Smooth muscle cell (in vitro differentiated cells): ENCODE data around the gene ITPR1. TPM values are rescaled to one million over a fixed set of nuclear protein-coding genes. Genes with fewer than 3 reads are reported as not detected.

Source experiments
- DNase-seq: peaks from one replicate; lab custom pipeline; 2025; ENCODE audit not compliant: unreplicated experiment; lab: John Stamatoyannopoulos, UW
- H2AFZ ChIP-seq: fragments of 200-600 bp; sonication (generic); 2 replicates; pipeline ENCODE4 v1.6.0; 2016; ENCODE audit warnings: antibody characterized with exemption, low read depth, mild to moderate bottlenecking
- H3F3A ChIP-seq: fragments of 200-600 bp; sonication (generic); 2 replicates; pipeline ENCODE4 v1.6.0; 2017; ENCODE audit warnings: antibody characterized with exemption, low read depth
- H3K27ac ChIP-seq: fragments of 200-600 bp; sonication (generic); 2 replicates; pipeline ENCODE4 v1.5.1; 2016; ENCODE audit warnings: low read depth, mild to moderate bottlenecking
- H3K27me3 ChIP-seq: fragments of 200-600 bp; sonication (generic); 2 replicates; pipeline ENCODE4 v1.6.1; 2016; ENCODE audit warnings: low read depth, mild to moderate bottlenecking
- H3K36me3 ChIP-seq: fragments of 200-600 bp; sonication (generic); 2 replicates; pipeline ENCODE4 v1.5.1; 2016; ENCODE audit warnings: low read depth
- H3K4me1 ChIP-seq: fragments of 200-600 bp; sonication (generic); 2 replicates; pipeline ENCODE4 v1.5.1; 2016; ENCODE audit warnings: low read depth
- H3K4me2 ChIP-seq: fragments of 200-600 bp; sonication (generic); 2 replicates; pipeline ENCODE4 v1.6.0; 2016; ENCODE audit warnings: mild to moderate bottlenecking
- H3K4me3 ChIP-seq: fragments of 200-600 bp; sonication (generic); 2 replicates; pipeline ENCODE4 v1.5.1; 2016; ENCODE audit warnings: mild to moderate bottlenecking
- H3K79me2 ChIP-seq: fragments of 200-600 bp; sonication (generic); 2 replicates; pipeline ENCODE4 v1.6.0; 2016; ENCODE audit warnings: low read depth, mild to moderate bottlenecking
- H3K9ac ChIP-seq: fragments of 200-600 bp; sonication (generic); 2 replicates; pipeline ENCODE4 v1.6.0; 2016; ENCODE audit warnings: low read depth
- H3K9me3 ChIP-seq: fragments of 200-600 bp; sonication (generic); replicated peaks from 2 replicates; pipeline ENCODE4 v1.5.1; 2016; ENCODE audit warnings: low read depth
- H4K20me1 ChIP-seq: fragments of 200-600 bp; sonication (generic); 2 replicates; pipeline ENCODE4 v1.6.0; 2016; ENCODE audit warnings: low read depth
- CTCF ChIP-seq: fragments of 200-600 bp; sonication (generic); IDR thresholded peaks from 2 replicates; pipeline ENCODE4 v1.5.1; 2017; ENCODE audit warnings: borderline replicate concordance, mild to moderate bottlenecking, antibody characterized with exemption; ENCODE audit not compliant: insufficient read depth, poor library complexity, severe bottlenecking
- WGBS: methylation state at CpG from one replicate; pipeline ENCODE4 v1.1.7; 2016; ENCODE audit warnings: low lambda C conversion rate; 5-methylcytosine and 5-hydroxymethylcytosine counted together
- polyA plus RNA-seq: library from polyadenylated mRNA; unstranded; fragments of >200 nt; fragmentation: Nextera tagmentation; extraction: Ambion mirVana; gene quantifications from 2 replicates; pipeline ENCODE4 v1.2.1, GENCODE V29; 2016
- total RNA-seq: library from RNA; depleted of rRNA; stranded (reverse); fragments of >200 nt; gene quantifications from 2 replicates; pipeline ENCODE4 v1.2.3, GENCODE V29; 2014

Gene ITPR1
- total and polyA plus RNA-seq, 2 experiments from 2014 or later, result 16.4 to 28.6 TPM

- Histone ChIP-seq H3K9ac (peak overlapping the region; percentile 69), H4K20me1 (no peaks in the 10 kb centered on the region), H3K27me3 (no peaks in the 10 kb centered on the region), H3K27ac (peak overlapping the region; percentile 82), H3K9me3 (no peaks in the 10 kb centered on the region), H3K4me1 (peaks cover 9% of the 10 kb centered on the region), H3F3A (peaks cover 21% of the 10 kb centered on the region), H3K79me2 (no peaks in the 10 kb centered on the region), H3K4me2 (peak overlapping the region; percentile 71), H3K36me3 (no peaks in the 10 kb centered on the region), H2AFZ (no peak overlapping the region), H3K4me3 (no peak overlapping the region)
- TF ChIP-seq CTCF, result no peak
- 38% methylated on average over 7 of the region's 7 CpGs for WGBS
- no peak for DNase-seq
These were observed 219.0 kb downstream of the ITPR1 start for GRCh38 chr3:4712109-4712508.

- WGBS, result 88% methylated on average over 7 of the region's 7 CpGs
These were observed 220.9 kb downstream of the ITPR1 start for GRCh38 chr3:4714045-4714444.

GRCh38 chr3:4716266-4716665 is 223.1 kb downstream of the ITPR1 start:
- H4K20me1 ChIP-seq, result no peaks in the 10 kb centered on the region
- H3K79me2 ChIP-seq, result no peaks in the 10 kb centered on the region
- H3K4me1 ChIP-seq, result peaks cover 19% of the 10 kb centered on the region
- H3K36me3 ChIP-seq, result no peaks in the 10 kb centered on the region
- 66% methylated on average over 1 of the region's 1 CpG for WGBS
- no peaks in the 10 kb centered on the region for H3F3A ChIP-seq
- H3K27me3 ChIP-seq, result no peaks in the 10 kb centered on the region
- peak overlapping the region; percentile 44 for H2AFZ ChIP-seq
- H3K9me3 ChIP-seq, result no peaks in the 10 kb centered on the region
- no peak for TF ChIP-seq CTCF
- DNase-seq, result no peak
- H3K9ac ChIP-seq, result peak overlapping the region; percentile 9
- peak overlapping the region; percentile 84 for H3K27ac ChIP-seq
- peak overlapping the region; percentile 20 for H3K4me2 ChIP-seq
- H3K4me3 ChIP-seq, result no peak overlapping the region

More at GRCh38 chr3:4714045-4714444, 220.9 kb downstream of the ITPR1 start:
- Histone ChIP-seq H3K27ac (peak overlapping the region; percentile 7), H3K36me3 (no peaks in the 10 kb centered on the region), H3K9ac (no peak overlapping the region), H3K4me3 (no peak overlapping the region), H3K4me1 (peaks cover 9% of the 10 kb centered on the region), H3K79me2 (no peaks in the 10 kb centered on the region), H4K20me1 (no peaks in the 10 kb centered on the region), H3K4me2 (no peak overlapping the region), H3F3A (peaks cover 11% of the 10 kb centered on the region), H3K27me3 (no peaks in the 10 kb centered on the region), H2AFZ (no peak overlapping the region), H3K9me3 (no peaks in the 10 kb centered on the region)
- TF ChIP-seq CTCF, result no peak
- no peak for DNase-seq

- no peaks in the 10 kb centered on the region for H3K27me3 ChIP-seq
- no peaks in the 10 kb centered on the region for H4K20me1 ChIP-seq
- no peak for TF ChIP-seq CTCF
- peak overlapping the region; percentile 84 for H3K27ac ChIP-seq
- H3K4me2 ChIP-seq, result peak overlapping the region; percentile 20
- H3K9ac ChIP-seq, result peak overlapping the region; percentile 62
- 46% methylated on average over 14 of the region's 14 CpGs for WGBS
- DNase-seq, result no peak
- no peak overlapping the region for H3K4me3 ChIP-seq
- H2AFZ ChIP-seq, result peak overlapping the region; percentile 44
- H3F3A ChIP-seq, result no peaks in the 10 kb centered on the region
- peaks cover 19% of the 10 kb centered on the region for H3K4me1 ChIP-seq
- no peaks in the 10 kb centered on the region for H3K36me3 ChIP-seq
- H3K79me2 ChIP-seq, result no peaks in the 10 kb centered on the region
- no peaks in the 10 kb centered on the region for H3K9me3 ChIP-seq
These were observed 223.7 kb downstream of the ITPR1 start for GRCh38 chr3:4716706-4717362.
